Thyroid gland (tissue), 4 donors: ENCODE data around the gene LOC101059915.

Source experiments
- DNase-seq, 2 donors: peaks; one replicate each; pipeline ENCODE4 v3.0.0-alpha.2; 2019
- H3K27ac ChIP-seq, 3 donors: fragments of 200-600 bp; sonication (generic); 1 replicate in 2 of 3; 2 replicates in 1 of 3; pipeline ENCODE4 v1.5.1; 2016 to 2019; ENCODE audit warnings: mild to moderate bottlenecking in 1 of 3, moderate library complexity in 1 of 3
- H3K27me3 ChIP-seq: fragments of 200-600 bp; sonication (generic); one replicate; pipeline ENCODE4 v1.5.1; 2019
- H3K36me3 ChIP-seq, 2 donors: fragments of 200-600 bp; sonication (generic); one replicate each; pipeline ENCODE4 v1.5.1; 2016 to 2019
- H3K4me1 ChIP-seq, 2 donors: fragments of 200-600 bp; sonication (generic); one replicate each; pipeline ENCODE4 v1.5.1; 2017 to 2019
- H3K4me3 ChIP-seq, 3 donors: fragments of 200-600 bp; sonication (generic); replicated peaks in 1 of 3; 1 replicate in 2 of 3; 2 replicates in 1 of 3; pipeline ENCODE4 v1.5.1; 2016; ENCODE audit warnings: mild to moderate bottlenecking in 1 of 3
- H3K9me3 ChIP-seq: fragments of 200-600 bp; sonication (generic); one replicate; pipeline ENCODE4 v1.5.1; 2017
- CTCF ChIP-seq, 6 experiments: fragments of 200-600 bp in 3 of 6; fragments of 450-650 bp in 3 of 6; sonication (generic) in 3 of 6; IDR thresholded peaks; one replicate each; pipeline ENCODE4 v1.5.1; 2016 to 2019; ENCODE audit warnings: antibody characterized with exemption in 6 of 6, mild to moderate bottlenecking in 2 of 6, inconsistent platforms in 1 of 6, moderate library complexity in 1 of 6
- POLR2A ChIP-seq, 2 donors: fragments of 450-650 bp; IDR thresholded peaks; one replicate each; pipeline ENCODE4 v1.6.1; 2017; ENCODE audit warnings: antibody characterized with exemption in 2 of 2, mild to moderate bottlenecking in 2 of 2, moderate library complexity in 1 of 2
- WGBS, 2 donors: methylation state at CpG; one replicate each; pipeline ENCODE4 v1.1.5; 2017; 5-methylcytosine and 5-hydroxymethylcytosine counted together
- intact Hi-C: fragments of 100-400 bp; cut with DNase I; formaldehyde crosslinking; loops from one replicate; pipeline ENCODE4 v1.15.1; 2023

The LOC101059915 gene

GRCh38 chrX:71619986-71620385 is 47.4 kb upstream of the LOC101059915 start:
- no peak for DNase-seq
- TF ChIP-seq CTCF (IDR thresholded peaks at IDR 0.05) (no peak), POLR2A (IDR thresholded peaks at IDR 0.05) (no peak)
- intact Hi-C loops: no loop called here
- Histone ChIP-seq H3K27me3 (no peaks in the 10 kb centered on the region), H3K4me3 (no peak overlapping the region), H3K36me3 (no peaks in the 10 kb centered on the region), H3K4me1 (peaks cover 20 to 36% of the 10 kb centered on the region in 2 donors), H3K27ac (no peak overlapping the region), H3K9me3 (no peaks in the 10 kb centered on the region)
- WGBS, 2 donors: 75 to 80% methylated on average over 1 of the region's 1 CpG

- H3K9me3 ChIP-seq: no peaks in the 10 kb centered on the region
- TF ChIP-seq POLR2A (IDR thresholded peaks at IDR 0.05): no peak
- TF ChIP-seq CTCF (IDR thresholded peaks at IDR 0.05): no peak
- WGBS, 2 donors: 40 to 59% methylated on average over 6 of the region's 6 CpGs
- H3K27ac ChIP-seq: peak overlapping the region in 2 of 3 donors; percentile 66 to 72
- no peaks in the 10 kb centered on the region for H3K36me3 ChIP-seq
- peaks cover 20 to 39% of the 10 kb centered on the region in 2 donors for H3K4me1 ChIP-seq
- no peak overlapping the region for H3K4me3 ChIP-seq
- H3K27me3 ChIP-seq: no peaks in the 10 kb centered on the region
- intact Hi-C loops: no loop called here
- DNase-seq: no peak
Observed at GRCh38 chrX:71621603-71622002, 45.7 kb upstream of the LOC101059915 start.

GRCh38 chrX:71622032-71622575 is 45.2 kb upstream of the LOC101059915 start:
- H3K27me3 ChIP-seq: no peaks in the 10 kb centered on the region
- DNase-seq: no peak
- H3K4me3 ChIP-seq: no peak overlapping the region
- peak overlapping the region; percentile 36 to 72 (median 66) for H3K27ac ChIP-seq
- H3K36me3 ChIP-seq: no peaks in the 10 kb centered on the region
- no peak for TF ChIP-seq CTCF (IDR thresholded peaks at IDR 0.05)
- TF ChIP-seq POLR2A (IDR thresholded peaks at IDR 0.05): no peak
- intact Hi-C loops: no loop called here
- H3K4me1 ChIP-seq: peaks cover 20 to 44% of the 10 kb centered on the region in 2 donors
- WGBS, 2 donors: 90 to 100% methylated on average over 3 to 4 of the region's 9 CpGs
- no peaks in the 10 kb centered on the region for H3K9me3 ChIP-seq

GRCh38 chrX:71622576-71623450 is 44.5 kb upstream of the LOC101059915 start:
- intact Hi-C loops: no loop called here
- H3K4me3 ChIP-seq: no peak overlapping the region
- 8 to 19% methylated on average over 4 to 8 of the region's 13 CpGs for WGBS, 2 donors
- H3K36me3 ChIP-seq: no peaks in the 10 kb centered on the region
- H3K27ac ChIP-seq: peak overlapping the region; percentile 66 to 74 (median 72)
- no peaks in the 10 kb centered on the region for H3K27me3 ChIP-seq
- no peak for TF ChIP-seq POLR2A (IDR thresholded peaks at IDR 0.05)
- TF ChIP-seq CTCF (IDR thresholded peaks at IDR 0.05): peak in 3 of 6 experiments; percentile 20 to 21 (median 20)
- DNase-seq: peak; percentile 89 to 91
- peaks cover 20 to 43% of the 10 kb centered on the region in 2 donors for H3K4me1 ChIP-seq
- H3K9me3 ChIP-seq: no peaks in the 10 kb centered on the region

GRCh38 chrX:71623714-71624113 is 43.6 kb upstream of the LOC101059915 start:
- Histone ChIP-seq H3K27ac (peak overlapping the region; percentile 66 to 74 (median 72)), H3K4me3 (no peak overlapping the region), H3K27me3 (no peaks in the 10 kb centered on the region), H3K4me1 (peaks cover 20 to 37% of the 10 kb centered on the region in 2 donors), H3K36me3 (no peaks in the 10 kb centered on the region), H3K9me3 (no peaks in the 10 kb centered on the region)
- WGBS, 2 donors: 87 to 100% methylated on average over 3 of the region's 3 CpGs
- DNase-seq: no peak
- intact Hi-C loops: no loop called here
- no peak for TF ChIP-seq POLR2A (IDR thresholded peaks at IDR 0.05)
- TF ChIP-seq CTCF (IDR thresholded peaks at IDR 0.05): no peak
